ENCODE measurements around the gene LRRC14B.
"Not testable (repeated sequence)": the region's sequence is repeated elsewhere in the genome, so short reads cannot be mapped to it uniquely, and the experiment has no call there.

The LRRC14B gene

GRCh38 chr5:233426-233825, 42.1 kb downstream of the LRRC14B start:
- H3K27me3 ChIP-seq (ENCODE audit: control insufficient read depth in 2 of 2, insufficient read depth in 2 of 2, low read length in 2 of 2); H3K4me3 ChIP-seq (ENCODE audit: low read length in 2 of 2); H3K9me3 ChIP-seq (ENCODE audit: control insufficient read depth in 2 of 2, low read length in 2 of 2); H3K27ac ChIP-seq (ENCODE audit: low read depth in 2 of 2, low read length in 2 of 2); H3K4me1 ChIP-seq (ENCODE audit: control insufficient read depth in 2 of 2, insufficient read depth in 2 of 2, low read length in 2 of 2); H3K9ac ChIP-seq (ENCODE audit: low read depth in 1 of 2, low read length in 2 of 2): not testable (repeated sequence)
- H3K36me3 ChIP-seq (ENCODE audit: control insufficient read depth in 2 of 2, insufficient read depth in 2 of 2, low read length in 2 of 2): peaks cover 52 to 58% of the 10 kb centered on the region in 2 donors

GRCh38 chr5:234450-234849, 43.2 kb downstream of the LRRC14B start:
- H3K27me3 ChIP-seq (ENCODE audit: control insufficient read depth in 2 of 2, insufficient read depth in 2 of 2, low read length in 2 of 2): no peaks in the 10 kb centered on the region
- no peaks in the 10 kb centered on the region for H3K4me1 ChIP-seq (ENCODE audit: control insufficient read depth in 2 of 2, insufficient read depth in 2 of 2, low read length in 2 of 2)
- no peak overlapping the region for H3K9ac ChIP-seq (ENCODE audit: low read depth in 1 of 2, low read length in 2 of 2)
- H3K36me3 ChIP-seq (ENCODE audit: control insufficient read depth in 2 of 2, insufficient read depth in 2 of 2, low read length in 2 of 2): peaks cover 45 to 55% of the 10 kb centered on the region in 2 donors
- H3K27ac ChIP-seq (ENCODE audit: low read depth in 2 of 2, low read length in 2 of 2): no peak overlapping the region
- H3K9me3 ChIP-seq (ENCODE audit: control insufficient read depth in 2 of 2, low read length in 2 of 2): no peaks in the 10 kb centered on the region
- H3K4me3 ChIP-seq (ENCODE audit: low read length in 2 of 2): no peak overlapping the region

GRCh38 chr5:235527-235926, 44.2 kb downstream of the LRRC14B start:
- H3K4me3 ChIP-seq (ENCODE audit: low read length in 2 of 2); H3K27ac ChIP-seq (ENCODE audit: low read depth in 2 of 2, low read length in 2 of 2); H3K9ac ChIP-seq (ENCODE audit: low read depth in 1 of 2, low read length in 2 of 2); H3K4me1 ChIP-seq (ENCODE audit: control insufficient read depth in 2 of 2, insufficient read depth in 2 of 2, low read length in 2 of 2); H3K9me3 ChIP-seq (ENCODE audit: control insufficient read depth in 2 of 2, low read length in 2 of 2); H3K27me3 ChIP-seq (ENCODE audit: control insufficient read depth in 2 of 2, insufficient read depth in 2 of 2, low read length in 2 of 2): not testable (repeated sequence)
- peaks cover 42 to 54% of the 10 kb centered on the region in 2 donors for H3K36me3 ChIP-seq (ENCODE audit: control insufficient read depth in 2 of 2, insufficient read depth in 2 of 2, low read length in 2 of 2)

- H3K4me1 ChIP-seq (ENCODE audit: control insufficient read depth in 2 of 2, insufficient read depth in 2 of 2, low read length in 2 of 2); H3K4me3 ChIP-seq (ENCODE audit: low read length in 2 of 2); H3K27ac ChIP-seq (ENCODE audit: low read depth in 2 of 2, low read length in 2 of 2); H3K9ac ChIP-seq (ENCODE audit: low read depth in 1 of 2, low read length in 2 of 2); H3K27me3 ChIP-seq (ENCODE audit: control insufficient read depth in 2 of 2, insufficient read depth in 2 of 2, low read length in 2 of 2); H3K9me3 ChIP-seq (ENCODE audit: control insufficient read depth in 2 of 2, low read length in 2 of 2): not testable (repeated sequence)
- H3K36me3 ChIP-seq (ENCODE audit: control insufficient read depth in 2 of 2, insufficient read depth in 2 of 2, low read length in 2 of 2): peaks cover 41 to 54% of the 10 kb centered on the region in 2 donors
These were observed 46.6 kb downstream of the LRRC14B start for GRCh38 chr5:237931-238330.

GRCh38 chr5:240550-240949, 49.3 kb downstream of the LRRC14B start:
- not testable (repeated sequence) for H3K27ac ChIP-seq (ENCODE audit: low read depth in 2 of 2, low read length in 2 of 2); H3K9me3 ChIP-seq (ENCODE audit: control insufficient read depth in 2 of 2, low read length in 2 of 2)

GRCh38 chr5:241045-241669, 49.9 kb downstream of the LRRC14B start:
- H3K4me3 ChIP-seq (ENCODE audit: low read length in 2 of 2); H3K27me3 ChIP-seq (ENCODE audit: control insufficient read depth in 2 of 2, insufficient read depth in 2 of 2, low read length in 2 of 2); H3K4me1 ChIP-seq (ENCODE audit: control insufficient read depth in 2 of 2, insufficient read depth in 2 of 2, low read length in 2 of 2); H3K9ac ChIP-seq (ENCODE audit: low read depth in 1 of 2, low read length in 2 of 2); H3K27ac ChIP-seq (ENCODE audit: low read depth in 2 of 2, low read length in 2 of 2); H3K9me3 ChIP-seq (ENCODE audit: control insufficient read depth in 2 of 2, low read length in 2 of 2): not testable (repeated sequence)
- H3K36me3 ChIP-seq (ENCODE audit: control insufficient read depth in 2 of 2, insufficient read depth in 2 of 2, low read length in 2 of 2): peaks cover 24 to 40% of the 10 kb centered on the region in 2 donors

More at GRCh38 chr5:240550-240949, 49.3 kb downstream of the LRRC14B start:
- H3K9ac ChIP-seq (ENCODE audit: low read depth in 1 of 2, low read length in 2 of 2); H3K4me3 ChIP-seq (ENCODE audit: low read length in 2 of 2); H3K27me3 ChIP-seq (ENCODE audit: control insufficient read depth in 2 of 2, insufficient read depth in 2 of 2, low read length in 2 of 2); H3K4me1 ChIP-seq (ENCODE audit: control insufficient read depth in 2 of 2, insufficient read depth in 2 of 2, low read length in 2 of 2): not testable (repeated sequence)
- H3K36me3 ChIP-seq (ENCODE audit: control insufficient read depth in 2 of 2, insufficient read depth in 2 of 2, low read length in 2 of 2): peaks cover 24 to 42% of the 10 kb centered on the region in 2 donors

- H3K27me3 ChIP-seq (ENCODE audit: control insufficient read depth in 2 of 2, insufficient read depth in 2 of 2, low read length in 2 of 2); H3K9me3 ChIP-seq (ENCODE audit: control insufficient read depth in 2 of 2, low read length in 2 of 2); H3K27ac ChIP-seq (ENCODE audit: low read depth in 2 of 2, low read length in 2 of 2); H3K9ac ChIP-seq (ENCODE audit: low read depth in 1 of 2, low read length in 2 of 2); H3K4me3 ChIP-seq (ENCODE audit: low read length in 2 of 2); H3K4me1 ChIP-seq (ENCODE audit: control insufficient read depth in 2 of 2, insufficient read depth in 2 of 2, low read length in 2 of 2): not testable (repeated sequence)
- peaks cover 32 to 41% of the 10 kb centered on the region in 2 donors for H3K36me3 ChIP-seq (ENCODE audit: control insufficient read depth in 2 of 2, insufficient read depth in 2 of 2, low read length in 2 of 2)
These were observed 52.5 kb downstream of the LRRC14B start for GRCh38 chr5:243683-244367.

GRCh38 chr5:245717-246116, 54.4 kb downstream of the LRRC14B start:
- not testable (repeated sequence) for H3K27ac ChIP-seq (ENCODE audit: low read depth in 2 of 2, low read length in 2 of 2); H3K9ac ChIP-seq (ENCODE audit: low read depth in 1 of 2, low read length in 2 of 2); H3K4me3 ChIP-seq (ENCODE audit: low read length in 2 of 2); H3K4me1 ChIP-seq (ENCODE audit: control insufficient read depth in 2 of 2, insufficient read depth in 2 of 2, low read length in 2 of 2); H3K9me3 ChIP-seq (ENCODE audit: control insufficient read depth in 2 of 2, low read length in 2 of 2); H3K27me3 ChIP-seq (ENCODE audit: control insufficient read depth in 2 of 2, insufficient read depth in 2 of 2, low read length in 2 of 2)
- H3K36me3 ChIP-seq (ENCODE audit: control insufficient read depth in 2 of 2, insufficient read depth in 2 of 2, low read length in 2 of 2): peaks cover 34 to 35% of the 10 kb centered on the region in 2 donors
